ENCODE results near the gene CDH4. TPM values are rescaled to one million over a fixed set of nuclear protein-coding genes. Genes with fewer than 3 reads are reported as not detected.

Gene CDH4
- total RNA-seq (2016; rRNA removed; fragmentation: Illumina TruSeq; extraction: Trizol) = not detected in 2 replicates
- not detected in 2 replicates for total RNA-seq (2016; cell fraction: cytosol; rRNA removed; fragmentation: Illumina TruSeq; extraction: Trizol; ENCODE audit: low read depth)
- total RNA-seq (2016; cell fraction: insoluble cytoplasmic fraction; rRNA removed; fragmentation: Illumina TruSeq; extraction: Trizol) = not detected in 2 replicates
- not detected in 2 replicates for total RNA-seq (2016; cell fraction: membrane; rRNA removed; fragmentation: Illumina TruSeq; extraction: Trizol)
- not detected in 2 replicates for total RNA-seq (2016; cell fraction: nucleus; rRNA removed; fragmentation: Illumina TruSeq; extraction: Trizol)
- not detected in 2 replicates for polyA plus RNA-seq (2011; rRNA removed)
- polyA plus RNA-seq (2011; cell fraction: cytosol; rRNA removed) = not detected in 2 replicates
- not detected in 2 replicates for polyA plus RNA-seq (2011; cell fraction: nucleus; rRNA removed)
- polyA plus RNA-seq (2012) = 0.56 and 0.76 TPM in 2 replicates
- not detected in 2 replicates for polyA plus RNA-seq (2016; cell fraction: cytosol; fragmentation: Illumina TruSeq; extraction: Trizol; ENCODE audit: low read depth)
- not detected in 2 replicates for polyA plus RNA-seq (2016; cell fraction: insoluble cytoplasmic fraction; fragmentation: Illumina TruSeq; extraction: Trizol; ENCODE audit: low read depth)
- polyA plus RNA-seq (2016; cell fraction: membrane; fragmentation: Illumina TruSeq; extraction: Trizol; ENCODE audit: low read depth) = not detected in 2 replicates
- not detected in 2 replicates for polyA plus RNA-seq (2016; cell fraction: nucleus; fragmentation: Illumina TruSeq; extraction: Trizol; ENCODE audit: insufficient read depth, low read depth)
- polyA minus RNA-seq (2011; rRNA and poly(A)+ RNA removed; ENCODE audit: low replicate concordance) = not detected in 2 replicates
- polyA minus RNA-seq (2011; cell fraction: cytosol; rRNA and poly(A)+ RNA removed) = not detected in 2 replicates
- polyA minus RNA-seq (2011; cell fraction: nucleus; rRNA and poly(A)+ RNA removed) = not detected in 2 replicates
- not detected for Bru-seq, nascent RNA
- BruChase-seq, experiment 1, labeled RNA remaining after a 6-hour chase = percentile 1 among the genes with signal in this experiment
- percentile 1 among the genes with signal in this experiment for BruChase-seq, experiment 2, labeled RNA remaining after a 2-hour chase
- long read RNA-seq, experiment 1, partial matches to known transcripts = 0 of 1 reads
- long read RNA-seq, experiment 1, other reads (novel, unspliced or antisense) = 1 of 1 reads
- long read RNA-seq, experiment 2 = 0 reads

DNA sequence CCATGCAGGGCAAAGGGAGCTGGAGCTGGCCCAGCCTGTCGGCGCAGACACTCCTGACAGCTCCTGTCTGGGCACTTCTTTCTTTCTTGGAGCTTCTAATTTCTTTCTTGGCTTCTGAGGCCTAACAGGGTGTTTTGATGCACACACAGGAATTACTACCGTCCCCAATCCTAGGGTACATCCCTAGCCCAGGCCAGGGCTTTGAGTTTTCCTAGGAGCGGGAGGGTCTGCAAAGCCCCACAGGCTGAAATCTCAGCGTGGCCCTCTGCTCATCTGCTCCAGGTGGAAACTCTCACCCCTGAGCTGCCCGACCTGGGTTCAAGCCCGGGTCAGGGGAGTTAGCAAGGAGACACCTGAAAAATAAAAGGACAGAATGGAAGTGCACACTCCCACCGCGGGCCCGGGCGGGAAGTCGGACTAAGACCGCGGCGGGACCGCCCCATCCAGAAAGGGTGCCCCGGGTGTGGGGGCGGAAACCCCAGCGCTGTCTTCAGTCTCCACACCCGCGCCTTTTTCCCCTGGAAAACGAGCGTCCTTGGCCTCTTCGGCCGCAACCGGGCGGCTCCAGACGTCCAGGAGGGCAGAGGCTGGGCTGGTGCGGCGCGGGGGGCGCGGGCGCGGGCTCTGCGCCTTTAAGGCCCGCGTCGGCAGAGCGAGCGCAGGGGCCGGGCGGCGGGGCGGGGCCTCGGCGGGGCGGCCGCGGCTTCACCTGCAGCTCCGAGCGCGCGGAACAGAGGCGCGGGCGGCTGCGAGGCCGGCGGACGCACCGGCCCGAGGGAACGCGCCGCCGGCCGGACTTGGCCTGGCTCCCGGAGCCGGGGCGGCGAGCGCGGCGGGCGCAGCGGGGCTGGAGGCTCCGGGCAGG is at the start of gene CDH4:
TSS of gene CDH4 (plus strand) at position 733 of the 865 bp plus-strand sequence.
- no TSS peak for BruUV-seq (replicated peaks)
- no peak within 1 kb of the TSS for H3K9ac ChIP-seq (ENCODE audit: insufficient read depth, low read depth, low read length)
- no peak within 1 kb of the TSS for H3K4me2 ChIP-seq (ENCODE audit: low read depth, low read length)
- H3K27me3 ChIP-seq (ENCODE audit: control insufficient read depth in 1 of 2, insufficient read depth in 2 of 2, low read length in 2 of 2) = peaks cover 17 to 79% of the 10 kb centered on the region in 2 experiments
- no peaks in the 10 kb centered on the region for H3K4me1 ChIP-seq (ENCODE audit: insufficient read depth, low read length)
- intact Hi-C loops (cut with micrococcal nuclease; ENCODE audit: unreplicated experiment) (no loop called here), in situ Hi-C loops (cut with HindIII; ENCODE audit: extremely low pct_ligation_motif_present, low pct_unique_long_range_greater_than_20kb) (no loop called here)
- no peak within 1 kb of the TSS for H3K27ac ChIP-seq (ENCODE audit: extremely low read length, insufficient read depth, low read length)
- POLR2A ChIA-PET = no interaction called here
- no peaks in the 10 kb centered on the region; the same call in 1 of the 2 replicates for H4K20me1 ChIP-seq (ENCODE audit: insufficient read depth, low read length)
- TF ChIP-seq, protein P1, sequence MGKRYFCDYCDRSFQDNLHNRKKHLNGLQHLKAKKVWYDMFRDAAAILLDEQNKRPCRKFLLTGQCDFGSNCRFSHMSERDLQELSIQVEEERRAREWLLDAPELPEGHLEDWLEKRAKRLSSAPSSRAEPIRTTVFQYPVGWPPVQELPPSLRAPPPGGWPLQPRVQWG (CRISPR knock-in tag; IDR thresholded peaks at IDR 0.05; ENCODE audit: borderline replicate concordance, low read depth) = no peak
- TF ChIP-seq HOXA3 (CRISPR knock-in tag; IDR thresholded peaks at IDR 0.05) (no peak), SIX1 (CRISPR knock-in tag; IDR thresholded peaks at IDR 0.05; ENCODE audit: borderline replicate concordance) (no peak), MTF2 (CRISPR knock-in tag; IDR thresholded peaks at IDR 0.05; ENCODE audit: borderline replicate concordance) (no peak), ZBTB37 (CRISPR knock-in tag; IDR thresholded peaks at IDR 0.05) (no peak)
- H3K4me3 ChIP-seq (replicated peaks in 1 of 3; ENCODE audit: insufficient read depth in 1 of 3, low read depth in 2 of 3, low read length in 3 of 3) = no peak within 1 kb of the TSS
- CTCF ChIA-PET (ENCODE audit: low intra/inter-chr PET ratio, low total read pairs) = no interaction called here
- H3K36me3 ChIP-seq (replicated peaks in 1 of 2; ENCODE audit: control insufficient read depth in 1 of 2, insufficient read depth in 2 of 2, low read length in 2 of 2) = no peaks in the 10 kb centered on the region
- no peaks in the 10 kb centered on the region for H3K79me2 ChIP-seq (ENCODE audit: insufficient read depth, low read length)
- no peaks in the 10 kb centered on the region for H3K9me3 ChIP-seq (ENCODE audit: low read length)
- FAIRE-seq (no peak), ATAC-seq (no peak), DNase-seq (ENCODE audit: low spot score) (no peak)
- 72% methylated on average over 78 of the region's 78 CpGs for WGBS (ENCODE audit: low lambda C conversion rate)
- no peak within 1 kb of the TSS for H2AFZ ChIP-seq (ENCODE audit: low read length)

All from HepG2 (cell line).